Stromal cell of bone marrow (primary cell): ENCODE measurements around the gene RPL21.
"Not testable (repeated sequence)": the region's sequence is repeated elsewhere in the genome, so short reads cannot be mapped to it uniquely, and the experiment has no call there.

Source experiments
- DNase-seq: peaks from one replicate; pipeline ENCODE4 v3.0.0-alpha.2; 2012; ENCODE audit warnings: low read depth

RPL21 gene

GRCh38 chr13:27289011-27289665 lies 37.8 kb downstream of the RPL21 start:
- DNase-seq = no peak

GRCh38 chr13:27290715-27291114 lies 39.4 kb downstream of the RPL21 start:
- no peak for DNase-seq

GRCh38 chr13:27291967-27292366 lies 40.6 kb downstream of the RPL21 start:
- not testable (repeated sequence) for DNase-seq

- no peak for DNase-seq
Measured at GRCh38 chr13:27293076-27293691, 41.8 kb downstream of the RPL21 start.

GRCh38 chr13:27293873-27294515 lies 42.6 kb downstream of the RPL21 start:
- DNase-seq = no peak

GRCh38 chr13:27295096-27295495 lies 43.7 kb downstream of the RPL21 start:
- no peak for DNase-seq

GRCh38 chr13:27295660-27296059 lies 44.3 kb downstream of the RPL21 start:
- DNase-seq = no peak

- DNase-seq = no peak
Measured at GRCh38 chr13:27296496-27296895, 45.1 kb downstream of the RPL21 start.

- no peak for DNase-seq
Measured at GRCh38 chr13:27298849-27299248, 47.5 kb downstream of the RPL21 start.

GRCh38 chr13:27300406-27300805 lies 49.0 kb downstream of the RPL21 start:
- DNase-seq = not testable (repeated sequence)

GRCh38 chr13:27300941-27301586 lies 49.7 kb downstream of the RPL21 start:
- DNase-seq = no peak

- no peak for DNase-seq
Measured at GRCh38 chr13:27302643-27303262, 51.4 kb downstream of the RPL21 start.

- no peak for DNase-seq
Measured at GRCh38 chr13:27304099-27304498, 52.7 kb downstream of the RPL21 start.

GRCh38 chr13:27304611-27305010 lies 53.3 kb downstream of the RPL21 start:
- DNase-seq = no peak
